GM18951 (cell line): ENCODE data around the gene LAGE3.

Source experiments
- POLR2A ChIP-seq: IDR thresholded peaks from 4 replicates; pipeline ENCODE4 v1.6.1; 2011; ENCODE audit warnings: mild to moderate bottlenecking; ENCODE audit not compliant: insufficient read length, insufficient read depth; ENCODE audit errors: extremely low read depth
- in situ Hi-C: fragments of 300-500 bp; cut with MboI; formaldehyde crosslinking; loops from one replicate; pipeline ENCODE4 v1.12.0; 2022; ENCODE audit warnings: low sequenced_read_pairs, mixed read lengths, inconsistent platforms; ENCODE audit not compliant: unreplicated experiment

LAGE3 gene

DNA sequence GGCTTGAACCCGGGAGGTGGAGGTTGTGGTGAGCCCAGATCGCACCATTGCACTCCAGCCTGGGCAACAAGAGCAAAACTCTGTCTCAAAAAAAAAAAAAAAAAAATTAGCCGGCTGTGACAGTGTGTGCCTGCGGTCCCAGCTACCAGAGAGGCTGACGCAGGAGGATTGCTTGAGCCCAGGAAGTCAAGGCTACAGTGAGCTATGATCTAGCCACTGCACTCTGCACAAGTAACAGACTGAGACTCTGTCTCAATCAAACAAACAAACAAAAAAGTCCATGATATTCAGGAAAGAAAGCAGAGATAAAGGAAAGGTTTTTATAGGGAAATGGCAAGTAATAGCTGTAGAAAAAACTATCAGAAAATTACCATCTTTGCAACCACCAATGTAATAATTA, 2.1 kb upstream of the LAGE3 start:
- in situ Hi-C loops = no loop called here
- no peak for TF ChIP-seq POLR2A

- no peak for TF ChIP-seq POLR2A
- in situ Hi-C loops = no loop called here
These were observed 1.1 kb downstream of the LAGE3 start for GRCh38 chrX:154477891-154478477.

DNA sequence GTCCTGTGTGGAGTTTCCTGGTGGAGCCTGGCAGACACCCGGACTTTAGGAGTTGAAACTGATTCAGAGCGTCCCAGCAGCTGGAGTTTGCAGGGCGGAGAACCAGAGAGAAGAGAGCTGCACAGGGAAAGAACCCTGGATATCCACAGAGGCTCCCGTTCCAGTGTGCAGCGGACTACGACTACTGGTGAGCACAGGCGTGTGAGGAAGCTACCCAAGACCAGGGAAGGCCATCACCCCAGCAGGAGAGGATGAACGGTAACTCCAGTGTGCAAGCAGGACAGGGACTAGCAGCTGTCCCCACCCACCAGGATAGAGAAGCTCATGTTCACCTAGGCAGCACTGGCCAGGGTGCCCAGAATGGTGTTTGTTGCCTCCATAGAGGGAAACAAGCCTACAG, 2.3 kb downstream of the LAGE3 start:
- TF ChIP-seq POLR2A = no peak
- in situ Hi-C loops = no loop called here

GRCh38 chrX:154473683-154474082, 5.4 kb downstream of the LAGE3 start:
- TF ChIP-seq POLR2A = no peak
- in situ Hi-C loops = no loop called here

- in situ Hi-C loops = no loop called here
- TF ChIP-seq POLR2A = no peak
These were observed 6.1 kb downstream of the LAGE3 start for GRCh38 chrX:154472685-154473632.

DNA sequence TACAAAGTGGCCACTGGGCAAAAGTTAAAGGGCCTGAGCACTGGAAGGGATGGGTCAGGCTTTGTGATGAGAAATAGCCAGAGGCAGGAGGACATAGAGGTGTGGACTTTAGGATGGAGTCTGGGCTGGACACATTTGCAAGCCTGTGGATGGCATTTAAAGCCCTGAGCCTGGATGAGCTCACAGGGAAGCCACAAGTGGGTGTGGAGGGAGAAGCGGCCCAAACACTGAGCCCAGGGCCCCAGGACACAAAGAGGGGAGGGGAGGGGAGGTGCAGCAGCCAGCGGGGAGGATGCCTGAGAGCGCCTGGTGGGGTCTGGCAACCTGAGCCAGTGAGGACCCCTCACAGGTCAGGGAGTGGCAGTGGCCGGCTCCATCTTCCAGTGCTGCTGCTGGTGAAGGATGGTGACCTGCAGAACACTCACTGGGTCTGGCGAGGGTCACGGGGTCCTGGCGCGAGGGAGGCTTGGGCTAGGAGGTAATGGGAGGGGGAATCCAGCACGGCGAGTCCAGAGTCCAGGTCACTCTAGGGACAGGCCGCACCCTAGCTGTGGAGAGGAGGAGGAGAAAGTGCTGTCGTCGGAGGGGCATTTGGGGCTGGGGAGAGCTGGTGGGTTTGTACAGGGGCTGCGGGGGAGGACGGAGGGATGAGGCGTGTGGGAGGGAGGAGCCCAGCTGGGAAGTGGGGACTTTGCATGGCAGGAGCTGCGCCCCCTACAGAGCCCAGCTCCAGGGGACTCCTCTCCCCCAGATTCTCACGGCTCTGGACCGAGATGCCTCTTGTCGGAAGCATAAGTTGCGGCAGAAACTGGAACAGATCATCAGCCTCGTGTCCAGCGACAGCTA, 7.0 kb downstream of the LAGE3 start:
- TF ChIP-seq POLR2A = no peak

DNA sequence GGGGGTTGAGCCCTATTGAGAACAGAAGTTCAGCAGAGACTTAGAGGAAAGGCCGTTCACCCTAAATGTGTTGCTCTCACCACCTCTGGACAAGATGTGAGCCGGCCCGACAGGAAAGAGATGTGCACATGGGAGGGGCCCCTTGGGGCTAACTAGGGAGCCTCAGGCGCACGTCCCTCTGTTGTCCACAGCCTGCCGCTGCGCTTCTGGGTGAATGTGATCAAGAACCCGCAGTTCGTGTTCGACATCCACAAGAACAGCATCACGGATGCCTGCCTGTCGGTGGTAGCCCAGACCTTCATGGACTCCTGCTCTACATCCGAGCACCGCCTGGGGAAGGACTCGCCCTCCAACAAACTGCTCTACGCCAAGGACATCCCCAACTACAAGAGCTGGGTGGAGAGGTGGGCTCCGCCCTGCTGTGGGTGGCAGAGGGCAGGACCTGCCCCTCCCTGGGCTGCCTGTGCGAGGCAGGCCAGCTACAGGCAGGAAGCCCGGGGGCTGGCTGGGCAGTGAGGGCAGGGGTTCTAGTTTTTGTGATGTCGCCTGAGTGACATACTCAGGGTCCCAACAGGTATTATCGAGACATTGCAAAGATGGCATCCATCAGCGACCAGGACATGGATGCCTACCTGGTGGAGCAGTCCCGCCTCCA, 8.0 kb downstream of the LAGE3 start:
- no peak for TF ChIP-seq POLR2A
- in situ Hi-C loops = no loop called here

More for the DNA sequence above, 7.0 kb downstream of the LAGE3 start:
- in situ Hi-C loops = no loop called here

DNA sequence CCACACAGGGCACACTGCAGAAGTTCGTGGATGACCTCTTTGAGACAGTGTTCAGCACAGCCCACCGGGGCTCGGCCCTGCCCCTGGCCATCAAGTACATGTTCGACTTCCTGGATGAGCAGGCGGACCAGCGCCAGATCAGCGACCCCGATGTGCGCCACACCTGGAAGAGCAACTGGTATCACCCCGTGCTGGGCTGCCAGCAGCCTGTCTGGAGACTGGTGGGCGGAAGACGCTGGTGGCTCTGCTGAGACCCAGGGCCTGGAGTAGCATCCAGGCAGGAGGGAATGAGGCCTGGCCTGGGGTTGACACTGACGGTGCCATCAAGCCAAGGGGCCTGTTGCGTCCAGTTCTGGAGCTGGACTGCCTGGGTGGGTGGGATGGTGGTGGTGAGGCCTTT, 8.6 kb downstream of the LAGE3 start:
- in situ Hi-C loops = no loop called here
- TF ChIP-seq POLR2A = no peak

- no peak for TF ChIP-seq POLR2A
- in situ Hi-C loops = no loop called here
These were observed 9.2 kb downstream of the LAGE3 start for GRCh38 chrX:154469880-154470279.

- in situ Hi-C loops = no loop called here
- no peak for TF ChIP-seq POLR2A
These were observed 10.0 kb downstream of the LAGE3 start for GRCh38 chrX:154469114-154469513.

- TF ChIP-seq POLR2A = no peak
- in situ Hi-C loops = no loop called here
These were observed 10.9 kb downstream of the LAGE3 start for GRCh38 chrX:154468217-154468616.

GRCh38 chrX:154467556-154467955, 11.5 kb downstream of the LAGE3 start:
- no peak for TF ChIP-seq POLR2A
- in situ Hi-C loops = no loop called here

GRCh38 chrX:154466907-154467306, 12.2 kb downstream of the LAGE3 start:
- in situ Hi-C loops = no loop called here
- TF ChIP-seq POLR2A = no peak
